Nephron progenitor cell (in vitro differentiated cells): ENCODE data around the gene FMO1.

Experiments used
- DNase-seq: peaks from one replicate; pipeline ENCODE4 v3.0.0; 2021
- H3K27ac Mint-ChIP-seq: 2 replicates; pipeline ENCODE4 v1.8.0; 2021; ENCODE audit warnings: mild to moderate bottlenecking, moderate library complexity, mixed read lengths
- H3K27me3 Mint-ChIP-seq: 2 replicates; pipeline ENCODE4 v1.8.0; 2021; ENCODE audit warnings: mild to moderate bottlenecking, low read depth, mixed read lengths; ENCODE audit not compliant: poor library complexity
- H3K36me3 Mint-ChIP-seq: 2 replicates; pipeline ENCODE4 v1.8.0; 2021; ENCODE audit warnings: low read depth, mixed read lengths
- H3K4me1 Mint-ChIP-seq: 2 replicates; pipeline ENCODE4 v1.8.0; 2021; ENCODE audit warnings: mixed read lengths
- H3K4me3 Mint-ChIP-seq: 2 replicates; pipeline ENCODE4 v1.8.0; 2021; ENCODE audit warnings: mild to moderate bottlenecking, moderate library complexity, mixed read lengths
- H3K9me3 Mint-ChIP-seq: 2 replicates; pipeline ENCODE4 v1.8.0; 2021; ENCODE audit warnings: mild to moderate bottlenecking, moderate library complexity, mixed read lengths
- CTCF ChIP-seq: fragments of 200-600 bp; sonication (generic); IDR thresholded peaks from 2 replicates; pipeline ENCODE4 v1.5.0; 2021; ENCODE audit warnings: antibody characterized with exemption

FMO1 gene

GRCh38 chr1:171295821-171296220 lies 47.5 kb downstream of the FMO1 start:
- H3K36me3 Mint-ChIP-seq, result peaks cover 8% of the 10 kb centered on the region

GRCh38 chr1:171296897-171297296 lies 48.6 kb downstream of the FMO1 start:
- TF ChIP-seq CTCF, result no peak
- Mint-ChIP-seq H3K4me3 (no peak overlapping the region), H3K4me1 (no peaks in the 10 kb centered on the region), H3K27ac (no peak overlapping the region), H3K27me3 (peaks cover 9% of the 10 kb centered on the region), H3K9me3 (peaks cover 41% of the 10 kb centered on the region), H3K36me3 (peaks cover 8% of the 10 kb centered on the region)
- no peak for DNase-seq

More at GRCh38 chr1:171295821-171296220, 47.5 kb downstream of the FMO1 start:
- no peak overlapping the region for H3K27ac Mint-ChIP-seq
- no peaks in the 10 kb centered on the region for H3K4me1 Mint-ChIP-seq
- peaks cover 5% of the 10 kb centered on the region for H3K27me3 Mint-ChIP-seq
- DNase-seq, result no peak
- TF ChIP-seq CTCF, result no peak
- H3K9me3 Mint-ChIP-seq, result peaks cover 30% of the 10 kb centered on the region
- H3K4me3 Mint-ChIP-seq, result no peak overlapping the region

GRCh38 chr1:171298696-171299095 lies 50.4 kb downstream of the FMO1 start:
- Mint-ChIP-seq H3K27me3 (peaks cover 9% of the 10 kb centered on the region), H3K4me3 (no peak overlapping the region), H3K36me3 (peaks cover 8% of the 10 kb centered on the region), H3K27ac (no peak overlapping the region), H3K4me1 (no peaks in the 10 kb centered on the region), H3K9me3 (peaks cover 51% of the 10 kb centered on the region)
- DNase-seq, result no peak
- no peak for TF ChIP-seq CTCF

- peaks cover 54% of the 10 kb centered on the region for H3K9me3 Mint-ChIP-seq
- no peak overlapping the region for H3K27ac Mint-ChIP-seq
- DNase-seq, result no peak
- no peak for TF ChIP-seq CTCF
- H3K4me3 Mint-ChIP-seq, result no peak overlapping the region
- no peaks in the 10 kb centered on the region for H3K4me1 Mint-ChIP-seq
- peaks cover 8% of the 10 kb centered on the region for H3K36me3 Mint-ChIP-seq
- H3K27me3 Mint-ChIP-seq, result peaks cover 9% of the 10 kb centered on the region
Measured at GRCh38 chr1:171299342-171299741, 51.0 kb downstream of the FMO1 start.

- no peaks in the 10 kb centered on the region for H3K4me1 Mint-ChIP-seq
- H3K27me3 Mint-ChIP-seq, result peaks cover 9% of the 10 kb centered on the region
- no peak overlapping the region for H3K27ac Mint-ChIP-seq
- TF ChIP-seq CTCF, result no peak
- H3K36me3 Mint-ChIP-seq, result peaks cover 8% of the 10 kb centered on the region
- DNase-seq, result no peak
- no peak overlapping the region for H3K4me3 Mint-ChIP-seq
- H3K9me3 Mint-ChIP-seq, result peaks cover 58% of the 10 kb centered on the region
Measured at GRCh38 chr1:171300401-171300800, 52.1 kb downstream of the FMO1 start.

GRCh38 chr1:171310661-171311087 lies 62.4 kb downstream of the FMO1 start:
- H3K36me3 Mint-ChIP-seq, result peaks cover 2% of the 10 kb centered on the region
- H3K27me3 Mint-ChIP-seq, result peaks cover 10% of the 10 kb centered on the region
- TF ChIP-seq CTCF, result no peak
- DNase-seq, result no peak
- no peak overlapping the region for H3K4me3 Mint-ChIP-seq
- H3K9me3 Mint-ChIP-seq, result peaks cover 2% of the 10 kb centered on the region
- H3K27ac Mint-ChIP-seq, result no peak overlapping the region
- peaks cover 28% of the 10 kb centered on the region for H3K4me1 Mint-ChIP-seq
